C4-2B (cell line): ENCODE data around the gene CATSPER1.

Source experiments
- ZFX ChIP-seq: fragments of 450-650 bp; IDR thresholded peaks from 2 replicates; pipeline ENCODE4 v1.6.1; 2017
- TF ChIP-seq, protein P1 (sequence below): fragments of 450-650 bp; conservative IDR thresholded peaks from 2 replicates; pipeline ENCODE4 v1.5.1; 2017; ENCODE audit warnings: mild to moderate bottlenecking

DNA sequence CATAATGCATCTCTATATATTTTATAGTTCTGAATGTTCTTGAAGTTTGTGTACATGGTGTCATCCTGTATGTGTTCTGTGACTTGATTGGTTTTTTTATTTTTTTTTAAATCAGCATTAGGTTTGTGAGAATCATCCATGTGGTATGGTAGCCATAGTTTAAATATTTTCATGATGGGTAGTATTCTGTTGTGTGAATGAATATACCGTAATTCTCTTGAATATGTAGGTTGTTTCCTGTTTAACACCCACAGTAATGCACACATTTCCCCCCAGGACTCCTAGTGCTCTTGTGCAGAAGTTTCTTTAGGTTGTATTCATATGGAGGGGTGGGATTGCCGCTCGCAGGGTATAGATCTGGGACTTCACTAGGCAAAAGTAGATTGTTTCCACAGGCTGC lies 45.8 kb upstream of the CATSPER1 start:
- TF ChIP-seq, protein P1, sequence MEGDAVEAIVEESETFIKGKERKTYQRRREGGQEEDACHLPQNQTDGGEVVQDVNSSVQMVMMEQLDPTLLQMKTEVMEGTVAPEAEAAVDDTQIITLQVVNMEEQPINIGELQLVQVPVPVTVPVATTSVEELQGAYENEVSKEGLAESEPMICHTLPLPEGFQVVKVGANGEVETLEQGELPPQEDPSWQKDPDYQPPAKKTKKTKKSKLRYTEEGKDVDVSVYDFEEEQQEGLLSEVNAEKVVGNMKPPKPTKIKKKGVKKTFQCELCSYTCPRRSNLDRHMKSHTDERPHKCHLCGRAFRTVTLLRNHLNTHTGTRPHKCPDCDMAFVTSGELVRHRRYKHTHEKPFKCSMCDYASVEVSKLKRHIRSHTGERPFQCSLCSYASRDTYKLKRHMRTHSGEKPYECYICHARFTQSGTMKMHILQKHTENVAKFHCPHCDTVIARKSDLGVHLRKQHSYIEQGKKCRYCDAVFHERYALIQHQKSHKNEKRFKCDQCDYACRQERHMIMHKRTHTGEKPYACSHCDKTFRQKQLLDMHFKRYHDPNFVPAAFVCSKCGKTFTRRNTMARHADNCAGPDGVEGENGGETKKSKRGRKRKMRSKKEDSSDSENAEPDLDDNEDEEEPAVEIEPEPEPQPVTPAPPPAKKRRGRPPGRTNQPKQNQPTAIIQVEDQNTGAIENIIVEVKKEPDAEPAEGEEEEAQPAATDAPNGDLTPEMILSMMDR, result no peak
- TF ChIP-seq ZFX, result no peak
